NOMO-1 treated with dmso at 0.1 percent for 144 hours (cell line): Measurements from ENCODE around the gene RDH14.
A peak's percentile ranks its signal among the peaks of the same experiment; 100 is the strongest.

Experiments used
- DNase-seq: peaks from one replicate; lab custom pipeline; 2025; ENCODE audit not compliant: unreplicated experiment; lab: John Stamatoyannopoulos, UW

RDH14 gene, protein sequence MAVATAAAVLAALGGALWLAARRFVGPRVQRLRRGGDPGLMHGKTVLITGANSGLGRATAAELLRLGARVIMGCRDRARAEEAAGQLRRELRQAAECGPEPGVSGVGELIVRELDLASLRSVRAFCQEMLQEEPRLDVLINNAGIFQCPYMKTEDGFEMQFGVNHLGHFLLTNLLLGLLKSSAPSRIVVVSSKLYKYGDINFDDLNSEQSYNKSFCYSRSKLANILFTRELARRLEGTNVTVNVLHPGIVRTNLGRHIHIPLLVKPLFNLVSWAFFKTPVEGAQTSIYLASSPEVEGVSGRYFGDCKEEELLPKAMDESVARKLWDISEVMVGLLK

DNA sequence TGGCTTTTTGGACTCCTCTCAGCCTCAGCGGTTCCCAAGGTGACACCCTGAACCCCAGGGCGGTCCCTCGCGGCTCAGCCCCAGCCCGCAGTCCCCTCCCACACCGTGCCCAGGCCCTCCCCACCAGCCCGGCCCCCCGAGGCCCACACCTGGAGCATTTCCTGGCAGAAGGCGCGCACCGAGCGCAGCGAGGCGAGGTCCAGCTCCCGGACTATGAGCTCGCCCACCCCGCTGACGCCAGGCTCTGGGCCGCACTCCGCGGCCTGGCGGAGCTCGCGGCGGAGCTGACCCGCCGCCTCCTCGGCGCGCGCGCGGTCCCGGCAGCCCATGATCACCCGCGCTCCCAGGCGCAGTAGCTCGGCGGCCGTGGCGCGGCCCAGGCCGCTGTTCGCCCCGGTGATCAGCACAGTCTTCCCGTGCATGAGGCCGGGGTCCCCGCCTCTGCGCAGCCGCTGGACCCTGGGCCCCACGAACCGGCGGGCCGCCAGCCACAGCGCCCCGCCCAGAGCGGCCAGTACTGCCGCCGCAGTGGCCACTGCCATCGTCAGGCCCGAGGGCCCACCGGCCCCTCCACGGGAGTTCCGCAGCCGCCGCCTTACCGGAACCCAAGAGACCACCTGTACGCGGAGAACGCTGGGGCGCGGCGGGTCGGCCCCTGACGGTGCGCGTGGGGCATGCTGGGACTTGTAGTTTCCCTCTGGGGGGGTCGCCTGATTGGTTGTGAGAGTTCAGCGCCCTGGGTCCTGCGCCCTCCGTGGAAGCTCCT, at the start of gene RDH14:
Gene RDH14 (minus strand): TSS at position 623 of the 766 bp plus-strand sequence. CDS start 81 bp downstream, at position 542.
- DNase-seq, result peak; percentile 85

GRCh38 chr2:18610090-18610489, 49.6 kb upstream of the RDH14 start:
- DNase-seq, result no peak

DNA sequence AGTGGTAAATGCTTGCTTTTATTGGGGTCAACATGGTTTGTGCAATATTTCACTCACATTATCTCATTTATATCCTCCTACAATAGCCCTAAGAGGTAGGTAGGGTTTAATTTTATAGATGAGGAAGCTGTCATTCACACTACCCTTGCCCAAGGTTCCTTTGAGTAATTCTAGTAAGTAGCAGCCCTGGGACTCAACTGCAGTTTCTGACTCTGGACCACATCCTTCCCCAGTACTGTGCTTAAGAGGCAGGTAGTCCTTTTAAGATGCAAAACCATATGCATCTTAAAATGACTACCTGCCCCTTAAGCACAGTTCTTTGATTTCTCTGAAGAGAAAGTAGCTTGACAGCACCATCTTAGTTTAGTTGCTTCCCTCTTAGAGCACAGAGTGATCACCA, 44.7 kb upstream of the RDH14 start:
- DNase-seq, result no peak

DNA sequence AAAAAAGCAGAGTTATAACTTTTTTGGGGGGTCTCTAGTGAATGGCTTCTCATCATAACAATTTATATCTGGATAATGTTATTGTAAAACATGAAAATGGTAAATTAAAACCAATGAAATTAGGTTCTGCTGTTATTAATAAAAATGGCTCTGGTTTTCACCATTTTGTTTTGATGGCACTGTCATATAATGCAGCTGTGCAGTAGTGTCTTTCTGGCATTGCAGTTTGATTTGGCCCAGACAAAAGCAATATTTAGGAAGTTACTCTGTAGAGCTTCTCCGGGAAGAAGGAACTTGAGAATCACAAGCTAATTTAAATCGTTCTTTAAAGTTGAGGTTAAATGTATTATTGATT, 44.1 kb upstream of the RDH14 start:
- no peak for DNase-seq

DNA sequence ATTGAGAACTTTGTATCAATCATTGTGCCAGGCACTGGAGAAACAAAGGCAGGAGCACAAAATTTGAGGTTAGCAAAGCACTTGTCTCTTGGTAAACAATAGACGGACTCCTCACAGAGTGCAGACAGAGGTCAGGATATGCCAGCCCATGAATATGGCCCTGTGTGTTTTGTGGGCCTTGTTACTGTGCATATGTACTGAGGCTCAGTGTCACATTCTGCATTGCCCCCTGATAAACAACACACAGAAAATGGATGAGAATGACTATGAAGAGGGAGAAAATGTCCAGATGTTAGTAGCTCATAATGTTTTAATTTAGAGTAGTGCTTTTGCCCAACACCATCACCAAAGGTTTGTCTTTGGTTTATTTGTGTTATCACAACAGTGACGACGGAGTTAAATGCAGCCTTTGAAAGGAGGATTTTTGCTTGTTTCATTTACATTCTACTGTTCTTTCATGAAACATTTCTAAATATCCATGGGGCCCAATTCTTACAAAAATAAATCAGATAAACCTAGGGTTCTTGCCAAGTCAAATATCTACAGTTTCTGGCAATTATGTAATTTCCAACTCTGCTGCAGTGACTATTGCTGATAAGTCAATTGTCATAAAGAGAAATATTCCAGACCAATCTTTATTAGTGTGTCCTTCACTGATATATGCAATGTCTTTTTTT, 43.5 kb upstream of the RDH14 start:
- DNase-seq, result no peak

- DNase-seq, result no peak
Measured at GRCh38 chr2:18602298-18602697, 41.8 kb upstream of the RDH14 start.

- no peak for DNase-seq
Measured at GRCh38 chr2:18600255-18600613, 39.8 kb upstream of the RDH14 start.

DNA sequence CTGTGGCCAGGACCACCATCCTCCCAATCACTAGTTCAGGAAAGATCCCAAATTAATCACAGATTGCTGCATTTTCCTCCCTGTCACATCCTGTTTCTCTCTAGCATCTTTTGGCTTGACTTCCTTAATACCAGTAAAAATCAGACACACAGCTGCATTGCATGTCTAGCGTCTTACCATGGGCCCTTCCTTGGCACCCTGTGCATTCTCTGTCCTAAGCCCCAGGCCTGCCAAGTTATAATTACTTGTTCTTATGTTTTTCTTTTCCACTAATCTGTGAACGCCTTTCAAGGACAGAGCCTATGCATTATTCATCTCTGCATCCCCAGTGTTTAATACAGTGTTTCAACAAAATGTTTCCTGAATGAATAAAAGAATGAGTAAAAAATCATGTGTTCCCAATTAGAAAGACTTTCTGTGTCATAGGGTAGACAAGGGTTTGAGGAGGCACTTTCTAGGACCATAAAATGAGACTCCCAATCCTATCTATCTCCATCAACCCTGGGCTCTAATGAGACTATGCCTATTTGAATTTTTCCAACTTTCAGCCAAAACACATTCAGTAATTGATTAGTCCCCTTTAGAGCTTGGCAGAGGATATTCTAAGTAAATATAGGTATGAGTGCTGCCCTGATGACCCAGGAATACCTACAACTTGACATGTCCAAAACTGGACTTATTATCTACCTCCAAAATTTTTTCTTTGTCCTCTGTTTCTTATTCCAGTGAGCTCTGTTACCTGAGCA, 39.2 kb upstream of the RDH14 start:
- DNase-seq, result no peak

DNA sequence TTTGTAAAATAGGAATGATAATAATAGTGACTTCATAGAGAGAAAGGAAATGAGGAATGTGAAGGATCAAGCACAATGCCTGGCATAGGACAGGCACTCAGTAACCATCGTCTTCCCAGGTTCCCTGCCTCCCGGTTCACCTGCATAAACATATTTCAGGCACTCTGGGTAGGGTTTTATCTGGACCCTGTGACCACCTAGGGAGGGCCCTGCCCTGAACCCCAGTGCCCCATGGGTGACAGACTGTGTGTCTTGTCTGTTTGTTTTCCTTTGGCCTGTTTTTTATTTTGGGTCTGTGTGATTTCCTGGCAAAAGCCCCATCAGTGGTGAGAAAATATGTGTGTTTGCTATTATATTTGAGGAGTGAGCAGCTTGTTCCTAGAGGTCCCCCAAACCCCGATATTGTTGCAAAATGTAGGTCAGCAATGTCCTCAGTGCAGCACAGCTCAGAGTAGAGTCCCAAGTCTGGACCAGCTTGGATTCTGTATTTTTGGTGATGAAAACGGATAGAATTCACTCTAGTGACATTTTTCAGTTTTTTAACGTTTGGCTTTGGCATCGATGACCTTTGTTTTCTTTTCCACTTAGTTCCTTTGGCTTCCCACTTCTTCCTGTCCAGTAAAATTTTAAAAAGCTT, 38.5 kb upstream of the RDH14 start:
- DNase-seq, result no peak

DNA sequence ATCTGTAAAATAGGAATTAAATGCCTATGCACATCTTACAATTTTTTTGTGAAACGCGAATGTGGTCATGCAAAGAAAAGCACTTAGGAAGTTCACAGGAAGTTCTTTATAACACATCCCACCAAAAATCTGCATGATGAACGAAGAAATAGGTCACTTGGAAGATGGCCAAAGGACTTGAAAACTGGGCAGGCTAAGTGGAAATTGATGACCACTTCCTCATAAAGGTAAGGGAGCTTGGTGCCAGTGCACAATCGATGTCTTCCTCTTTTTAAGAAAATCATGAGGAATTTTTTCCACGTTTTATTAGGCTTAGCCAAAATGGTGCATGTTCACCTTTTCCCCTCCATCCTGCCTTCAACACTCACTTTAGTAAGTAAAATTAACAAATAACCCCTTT, 37.2 kb upstream of the RDH14 start:
- DNase-seq, result no peak

- DNase-seq, result no peak
Measured at GRCh38 chr2:18596993-18597392, 36.5 kb upstream of the RDH14 start.

- no peak for DNase-seq
Measured at GRCh38 chr2:18593496-18593895, 33.0 kb upstream of the RDH14 start.

GRCh38 chr2:18592372-18592771, 31.9 kb upstream of the RDH14 start:
- no peak for DNase-seq

DNA sequence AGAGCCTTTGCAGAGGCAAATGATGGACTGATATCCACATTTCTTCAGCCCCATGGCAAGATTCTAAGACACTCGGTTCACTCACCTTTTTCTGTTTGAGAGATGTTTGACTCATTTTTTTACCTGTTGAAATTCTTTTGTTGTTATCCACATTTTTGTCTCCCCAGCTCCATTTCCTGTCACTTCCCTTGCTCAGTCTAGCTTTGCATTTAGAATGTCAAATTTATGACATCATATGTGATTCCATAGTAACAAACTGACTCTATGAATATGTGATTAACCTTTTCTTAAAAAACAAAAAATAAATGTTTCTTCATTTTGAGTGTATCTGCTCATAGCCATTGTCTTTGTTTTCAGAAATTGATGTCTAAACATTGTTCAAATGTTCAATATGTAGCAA, 28.9 kb upstream of the RDH14 start, which contains the start of gene NT5C1B:
Gene NT5C1B (minus strand): TSS at position 216 of the 400 bp plus-strand sequence. CDS start 101 bp downstream, at position 115.
- no peak for DNase-seq

DNA sequence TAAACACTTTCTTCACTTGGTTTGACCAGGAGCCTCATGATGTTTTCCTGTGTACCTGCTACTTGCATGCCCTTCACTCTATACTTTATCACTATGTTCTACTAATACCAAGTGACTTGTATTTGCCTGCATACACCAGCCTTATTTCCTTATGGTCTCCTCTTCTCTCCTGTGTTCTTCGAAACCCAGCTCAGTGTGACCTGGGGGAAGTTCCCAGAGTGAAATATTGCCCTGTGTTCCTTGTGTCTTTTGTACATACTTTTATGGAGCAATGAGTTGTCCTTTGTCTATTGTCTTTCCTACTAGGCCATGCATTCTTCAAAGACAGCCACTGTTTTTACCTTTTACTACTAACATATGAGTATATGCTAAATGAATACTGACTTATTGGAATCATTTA, 28.3 kb upstream of the RDH14 start:
- DNase-seq, result no peak

DNA sequence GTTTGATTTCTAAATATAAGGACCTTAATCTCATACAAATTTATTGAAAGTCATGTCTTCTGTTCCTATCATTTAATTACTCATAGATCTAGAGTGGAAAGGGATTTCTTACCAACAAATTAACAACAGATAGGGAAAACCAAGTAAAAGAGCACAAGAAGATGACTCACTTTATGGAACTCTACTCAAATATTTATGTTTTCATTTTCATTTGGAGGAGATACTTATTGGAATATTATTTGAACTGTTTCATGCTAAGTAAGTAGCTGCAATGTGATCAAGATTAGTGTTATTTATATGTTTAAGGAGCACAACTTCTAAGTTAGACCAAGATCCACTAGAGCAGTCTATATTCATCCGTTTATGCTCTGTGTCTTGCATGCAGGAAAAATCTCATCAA, 27.6 kb upstream of the RDH14 start:
- no peak for DNase-seq

- DNase-seq, result no peak
Measured at GRCh38 chr2:18585526-18585925, 25.1 kb upstream of the RDH14 start.

- no peak for DNase-seq
Measured at GRCh38 chr2:18584608-18584954, 24.1 kb upstream of the RDH14 start.

- DNase-seq, result no peak
Measured at GRCh38 chr2:18583905-18584607, 23.6 kb upstream of the RDH14 start.

DNA sequence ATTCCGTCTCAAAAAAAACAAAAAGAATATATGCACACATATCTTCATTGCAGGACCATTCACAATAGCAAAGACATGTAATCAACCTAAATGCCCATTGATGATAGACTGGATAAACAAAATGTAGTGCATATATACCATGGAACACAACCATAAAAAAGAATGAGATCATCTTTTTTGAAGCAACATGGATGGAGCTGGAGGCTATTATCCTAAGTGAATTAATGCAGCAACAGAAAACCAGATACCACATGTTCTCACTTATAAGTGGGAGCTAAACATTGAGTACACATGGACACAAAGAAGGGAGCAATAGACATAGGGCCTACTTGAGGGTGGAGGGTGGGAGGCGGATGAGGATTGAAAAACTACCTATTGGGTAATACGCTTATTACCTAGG, 20.2 kb upstream of the RDH14 start:
- DNase-seq, result no peak
